Fibroblast of mammary gland (primary cell): ENCODE measurements around the gene UBE2N.
"Not testable (repeated sequence)": the region's sequence is repeated elsewhere in the genome, so short reads cannot be mapped to it uniquely, and the experiment has no call there.

Source experiments
- DNase-seq: peaks from one replicate; pipeline ENCODE4 v3.0.0-alpha.2; 2010; ENCODE audit warnings: low read depth
- H3K4me3 ChIP-seq: 2 replicates; pipeline ENCODE4 v1.5.1; 2011; ENCODE audit warnings: low read depth, mild to moderate bottlenecking, low read length, moderate library complexity; ENCODE audit not compliant: control insufficient read depth
- CTCF ChIP-seq: conservative IDR thresholded peaks from 2 replicates; pipeline ENCODE4 v1.5.1; 2011; ENCODE audit warnings: low read depth, low read length, inconsistent platforms; ENCODE audit not compliant: control insufficient read depth, insufficient read depth

UBE2N gene

DNA sequence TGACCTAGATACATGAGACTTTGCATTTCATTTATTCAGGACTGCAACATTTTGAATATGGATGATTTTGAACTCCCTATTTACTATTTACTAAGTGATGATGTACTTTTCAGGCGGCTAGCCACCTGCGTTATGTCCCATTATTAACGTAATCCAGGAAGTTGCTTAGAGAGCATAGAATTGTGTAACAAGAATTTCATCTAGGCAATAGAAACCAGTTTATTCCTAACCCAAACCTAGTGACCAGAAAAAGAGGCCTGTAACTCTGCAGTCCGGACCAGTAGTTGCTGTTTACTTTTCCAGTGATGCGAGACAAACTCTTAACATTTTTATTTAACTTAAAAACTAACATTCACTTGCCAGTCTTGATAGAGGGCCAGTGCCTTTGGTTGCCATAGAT, 51.7 kb downstream of the UBE2N start:
- no peak overlapping the region for H3K4me3 ChIP-seq
- TF ChIP-seq CTCF, result no peak
- DNase-seq, result no peak

- no peak for TF ChIP-seq CTCF
- no peak overlapping the region for H3K4me3 ChIP-seq
- DNase-seq, result peak; percentile 77
Measured at GRCh38 chr12:93387780-93388179, 54.0 kb downstream of the UBE2N start.

GRCh38 chr12:93381976-93382437, 59.7 kb downstream of the UBE2N start:
- H3K4me3 ChIP-seq, DNase-seq: not testable (repeated sequence)

GRCh38 chr12:93381161-93381975, 60.4 kb downstream of the UBE2N start:
- DNase-seq, result no peak
- peak overlapping the region; percentile 79 for H3K4me3 ChIP-seq
- TF ChIP-seq CTCF, result no peak

GRCh38 chr12:93380480-93381121, 61.1 kb downstream of the UBE2N start:
- H3K4me3 ChIP-seq, result peak overlapping the region; percentile 79
- TF ChIP-seq CTCF, result peak; percentile 21
- DNase-seq, result peak; percentile 60

- TF ChIP-seq CTCF, result no peak
- DNase-seq, result no peak
- H3K4me3 ChIP-seq, result peak overlapping the region; percentile 79
Measured at GRCh38 chr12:93379981-93380361, 61.8 kb downstream of the UBE2N start.

DNA sequence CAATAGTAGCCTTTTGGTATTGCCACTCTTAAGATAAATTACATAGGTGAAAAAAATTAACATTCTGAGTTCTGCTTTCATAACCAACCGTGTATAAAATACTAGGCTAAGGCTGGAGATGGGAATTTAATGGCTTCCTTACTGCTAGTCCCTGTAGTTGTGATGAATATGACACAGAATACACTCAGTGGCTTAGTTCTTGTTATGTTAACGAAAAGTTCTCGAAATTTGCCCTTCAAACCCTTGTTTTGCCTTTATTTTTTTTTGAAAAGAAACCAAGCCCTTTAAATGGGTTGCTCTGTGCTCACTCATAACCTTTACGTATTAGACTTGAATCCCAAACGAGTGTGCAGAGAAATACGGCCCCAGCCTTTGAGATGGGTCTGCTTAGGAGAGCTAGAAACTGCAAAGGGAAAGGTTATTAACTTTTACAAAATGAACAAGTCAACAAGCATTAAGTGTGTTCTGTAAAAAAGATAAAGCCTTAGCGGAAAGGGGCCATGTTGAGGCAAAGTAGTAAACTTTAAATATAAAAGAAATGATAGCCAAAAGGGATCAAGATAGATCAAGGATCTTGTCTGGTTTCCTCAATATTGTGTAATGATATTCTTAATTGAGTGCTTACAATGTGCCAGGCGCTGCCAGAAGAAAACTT, 62.3 kb downstream of the UBE2N start:
- peak overlapping the region; percentile 79 for H3K4me3 ChIP-seq
- DNase-seq, result no peak
- no peak for TF ChIP-seq CTCF
